HUES6 (cell line): ENCODE results near the gene PARP6.
"Not testable (repeated sequence)": the region's sequence is repeated elsewhere in the genome, so short reads cannot be mapped to it uniquely, and the experiment has no call there.

Experiments
- H3K27ac ChIP-seq: 2 replicates; pipeline ENCODE4 v1.7.0; 2013; ENCODE audit warnings: low read depth, mild to moderate bottlenecking, low read length, inconsistent platforms
- H3K27me3 ChIP-seq: 2 replicates; pipeline ENCODE4 v1.6.1; 2013; ENCODE audit warnings: low read length; ENCODE audit not compliant: control insufficient read depth, insufficient read depth
- H3K36me3 ChIP-seq: 2 replicates; pipeline ENCODE4 v1.6.1; 2013; ENCODE audit warnings: low read length; ENCODE audit not compliant: control insufficient read depth, insufficient read depth
- H3K4me1 ChIP-seq: 2 replicates; pipeline ENCODE4 v1.6.1; 2013; ENCODE audit warnings: low read length; ENCODE audit not compliant: control insufficient read depth, insufficient read depth
- H3K4me3 ChIP-seq: 2 replicates; pipeline ENCODE4 v1.5.1; 2013; ENCODE audit warnings: low read depth, low read length
- H3K9ac ChIP-seq: one replicate; pipeline ENCODE4 v1.6.1; 2013; ENCODE audit warnings: mild to moderate bottlenecking, low read length
- H3K9me3 ChIP-seq: 2 replicates; pipeline ENCODE4 v1.6.1; 2013; ENCODE audit warnings: low read depth, low read length; ENCODE audit not compliant: control insufficient read depth, insufficient read depth

Gene PARP6

DNA sequence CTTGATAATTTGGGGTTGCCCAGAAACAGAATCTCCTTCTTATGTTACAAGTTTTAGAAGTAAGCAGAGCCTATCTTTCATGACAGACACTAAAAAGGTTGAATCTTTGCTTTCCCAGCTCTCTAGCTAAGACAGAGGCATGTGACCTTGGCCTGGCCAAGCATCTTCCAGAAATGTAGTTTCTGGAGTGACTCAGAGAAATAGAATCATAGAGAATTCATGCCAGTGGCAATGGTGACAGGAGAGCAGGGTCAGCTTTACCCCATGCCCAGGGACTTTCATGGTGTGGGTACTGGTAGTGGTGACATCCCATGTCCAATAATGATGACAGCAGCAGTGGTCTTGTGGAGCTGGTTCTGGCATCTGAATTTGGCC, 4.0 kb upstream of the PARP6 start:
- no peaks in the 10 kb centered on the region for H3K9me3 ChIP-seq
- no peaks in the 10 kb centered on the region for H3K36me3 ChIP-seq
- no peak overlapping the region for H3K9ac ChIP-seq
- H3K4me1 ChIP-seq = peaks cover 11% of the 10 kb centered on the region; the same call in 1 of the 2 replicates
- H3K27me3 ChIP-seq = peaks cover 23% of the 10 kb centered on the region; the same call in 1 of the 2 replicates
- H3K27ac ChIP-seq = no peak overlapping the region
- H3K4me3 ChIP-seq = no peak overlapping the region

GRCh38 chr15:72275635-72276325, 3.4 kb upstream of the PARP6 start:
- not testable (repeated sequence) for H3K9me3 ChIP-seq, H3K27ac ChIP-seq, H3K9ac ChIP-seq, H3K4me3 ChIP-seq, H3K36me3 ChIP-seq
- Histone ChIP-seq H3K27me3 (peaks cover 23% of the 10 kb centered on the region; the same call in 1 of the 2 replicates), H3K4me1 (peaks cover 13% of the 10 kb centered on the region; the same call in 1 of the 2 replicates)

DNA sequence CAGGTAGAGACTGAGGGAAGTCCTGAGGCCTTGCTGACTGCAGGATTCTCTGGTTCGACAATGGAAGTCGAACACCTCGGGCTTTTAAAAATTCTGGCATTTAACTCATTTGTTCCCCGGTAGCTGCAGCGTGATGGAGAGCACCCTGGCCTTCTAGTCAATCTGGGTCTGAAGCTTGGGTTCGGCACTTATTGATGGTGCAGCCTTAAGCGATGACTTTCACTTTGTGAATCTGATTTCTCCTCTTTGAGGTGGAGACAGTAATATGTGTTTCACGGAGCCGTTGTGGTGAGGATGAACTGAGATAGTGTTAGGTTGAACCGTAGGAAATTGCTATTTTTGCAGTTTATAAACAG, 621 bp upstream of the PARP6 start:
- peak overlapping the region; percentile 49 for H3K9ac ChIP-seq
- no peaks in the 10 kb centered on the region for H3K9me3 ChIP-seq
- H3K27me3 ChIP-seq = 0 out of 2 replicates have a peak, but pooled peaks cover 10% of the 10 kb centered on the region
- peaks cover 11% of the 10 kb centered on the region for H3K36me3 ChIP-seq
- peaks cover 13% of the 10 kb centered on the region; the same call in 1 of the 2 replicates for H3K4me1 ChIP-seq
- peak overlapping the region; percentile 76 for H3K4me3 ChIP-seq
- no peak overlapping the region for H3K27ac ChIP-seq

DNA sequence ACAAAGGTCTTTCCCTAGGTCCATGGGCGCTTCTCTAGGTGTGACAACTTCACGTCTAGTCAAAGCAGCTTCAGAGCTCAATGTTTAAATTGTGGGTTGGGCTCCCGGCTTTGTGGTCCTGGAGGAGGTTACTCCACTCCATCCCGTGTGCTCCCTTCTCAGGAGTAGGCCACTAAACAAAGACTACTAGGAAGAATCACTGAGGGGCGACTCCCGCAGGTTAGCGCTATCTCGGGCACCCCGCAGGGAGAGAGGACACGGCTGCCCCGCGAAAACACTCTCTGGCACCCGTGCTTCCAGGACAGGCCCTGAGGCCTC, 500 bp downstream of the PARP6 start:
- 0 out of 2 replicates have a peak, but pooled peaks cover 10% of the 10 kb centered on the region for H3K27me3 ChIP-seq
- H3K4me3 ChIP-seq = peak overlapping the region; percentile 76
- peaks cover 13% of the 10 kb centered on the region; the same call in 1 of the 2 replicates for H3K4me1 ChIP-seq
- peak overlapping the region; percentile 87 for H3K9ac ChIP-seq
- peaks cover 21% of the 10 kb centered on the region for H3K36me3 ChIP-seq
- no peak overlapping the region for H3K27ac ChIP-seq
- H3K9me3 ChIP-seq = no peaks in the 10 kb centered on the region

GRCh38 chr15:72271221-72271620, 1.1 kb downstream of the PARP6 start:
- no peak overlapping the region for H3K9ac ChIP-seq
- peaks cover 13% of the 10 kb centered on the region; the same call in 1 of the 2 replicates for H3K4me1 ChIP-seq
- 0 out of 2 replicates have a peak, but pooled peaks cover 6% of the 10 kb centered on the region for H3K27me3 ChIP-seq
- no peak overlapping the region for H3K27ac ChIP-seq
- no peaks in the 10 kb centered on the region for H3K9me3 ChIP-seq
- H3K4me3 ChIP-seq = peak overlapping the region; percentile 76
- H3K36me3 ChIP-seq = peaks cover 27% of the 10 kb centered on the region

DNA sequence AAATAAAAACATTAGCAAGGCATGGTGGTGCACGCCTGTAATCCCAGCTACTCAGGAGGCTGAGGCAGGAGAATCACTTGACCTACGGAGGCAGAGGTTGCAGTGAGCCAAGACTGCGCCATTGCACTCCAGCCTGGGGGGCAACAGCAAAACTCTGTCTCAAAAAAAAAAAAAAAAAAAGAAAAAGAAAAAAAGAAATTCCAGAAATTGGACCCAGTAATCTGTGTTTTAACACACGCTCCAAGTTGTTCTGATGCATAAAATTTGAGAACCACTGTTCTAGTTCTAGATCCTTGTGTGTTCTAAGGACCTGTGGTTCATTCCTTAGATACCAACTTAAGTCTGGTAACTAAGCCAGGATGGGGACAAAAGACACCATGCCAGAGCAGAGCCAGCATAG, 2.6 kb downstream of the PARP6 start:
- Histone ChIP-seq H3K9ac (no peak overlapping the region), H3K4me3 (no peak overlapping the region), H3K9me3 (no peaks in the 10 kb centered on the region), H3K27me3 (0 out of 2 replicates have a peak, but pooled peaks cover under 1% of the 10 kb centered on the region), H3K36me3 (peaks cover 42% of the 10 kb centered on the region), H3K4me1 (peaks cover 13% of the 10 kb centered on the region; the same call in 1 of the 2 replicates), H3K27ac (no peak overlapping the region)

- no peak overlapping the region for H3K9ac ChIP-seq
- no peaks in the 10 kb centered on the region for H3K9me3 ChIP-seq
- no peaks in the 10 kb centered on the region for H3K27me3 ChIP-seq
- no peaks in the 10 kb centered on the region for H3K4me1 ChIP-seq
- H3K36me3 ChIP-seq = peaks cover 87% of the 10 kb centered on the region
- H3K27ac ChIP-seq = no peak overlapping the region
- H3K4me3 ChIP-seq = no peak overlapping the region
Observed at GRCh38 chr15:72265031-72265430, 7.3 kb downstream of the PARP6 start.

- H3K4me3 ChIP-seq = no peak overlapping the region
- H3K27me3 ChIP-seq = no peaks in the 10 kb centered on the region
- H3K27ac ChIP-seq = no peak overlapping the region
- peaks cover 95% of the 10 kb centered on the region for H3K36me3 ChIP-seq
- no peak overlapping the region for H3K9ac ChIP-seq
- no peaks in the 10 kb centered on the region for H3K4me1 ChIP-seq
- H3K9me3 ChIP-seq = no peaks in the 10 kb centered on the region
Observed at GRCh38 chr15:72252663-72253299, 19.6 kb downstream of the PARP6 start.

DNA sequence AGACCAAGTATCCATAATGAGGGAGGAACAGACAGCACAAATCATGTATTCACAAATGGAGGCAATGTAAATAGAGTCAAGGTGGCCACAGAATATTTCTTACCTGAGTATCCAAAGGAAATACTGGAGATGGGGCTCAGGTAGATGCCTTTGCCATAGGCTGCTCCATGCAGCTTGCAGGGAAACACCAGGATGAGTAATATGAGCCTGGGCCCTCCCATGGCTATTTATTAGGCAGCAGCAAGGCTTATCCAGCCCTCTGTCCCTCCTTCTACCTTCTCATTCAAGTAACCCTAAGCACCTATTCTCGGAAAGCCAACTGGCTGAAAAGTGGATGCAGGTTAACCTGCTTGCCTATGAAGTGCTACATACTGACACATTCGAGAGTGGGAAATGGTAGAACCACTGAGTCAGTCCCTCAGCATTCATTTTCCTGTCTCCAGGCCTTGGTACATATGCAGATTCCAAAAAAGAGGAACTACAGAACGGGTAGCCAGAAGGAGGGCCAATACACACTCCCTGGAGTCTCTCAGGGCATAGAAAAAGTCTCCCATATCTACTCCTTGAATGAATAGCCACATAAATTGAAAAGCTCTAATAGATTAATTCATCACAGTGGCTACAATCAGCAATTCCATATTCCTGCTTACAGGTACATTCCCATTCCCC, 23.1 kb downstream of the PARP6 start:
- H3K36me3 ChIP-seq = peaks cover 79% of the 10 kb centered on the region
- H3K4me1 ChIP-seq = no peaks in the 10 kb centered on the region
- no peaks in the 10 kb centered on the region for H3K9me3 ChIP-seq
- H3K27me3 ChIP-seq = peaks cover 10% of the 10 kb centered on the region
- no peak overlapping the region for H3K4me3 ChIP-seq
- H3K9ac ChIP-seq = no peak overlapping the region
- no peak overlapping the region for H3K27ac ChIP-seq

DNA sequence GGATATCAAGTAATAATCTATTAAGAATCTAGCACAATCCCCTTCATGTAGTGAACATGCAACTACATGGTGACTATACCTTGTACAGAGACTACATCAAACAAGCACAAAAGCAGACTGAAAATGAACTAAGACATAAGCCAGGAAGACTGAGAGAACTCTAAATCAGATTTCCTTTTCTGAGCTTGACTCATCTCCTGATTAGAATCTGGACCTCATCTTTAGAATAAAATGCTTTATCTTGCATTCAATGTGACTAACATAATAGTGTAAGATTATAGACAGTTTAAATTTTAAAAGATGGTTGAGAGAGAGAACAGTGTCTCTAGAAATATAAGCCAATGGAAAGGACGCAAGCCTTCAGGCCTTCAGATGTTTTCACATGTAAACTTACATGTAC, 23.8 kb downstream of the PARP6 start:
- H3K9ac ChIP-seq = no peak overlapping the region
- H3K4me3 ChIP-seq = no peak overlapping the region
- no peak overlapping the region for H3K27ac ChIP-seq
- H3K9me3 ChIP-seq = no peaks in the 10 kb centered on the region
- H3K4me1 ChIP-seq = peaks cover 2% of the 10 kb centered on the region; the same call in 1 of the 2 replicates
- H3K27me3 ChIP-seq = peaks cover 18% of the 10 kb centered on the region
- H3K36me3 ChIP-seq = peaks cover 73% of the 10 kb centered on the region
